ENCODE data around the gene ESRRG.
"Not testable (repeated sequence)": the region's sequence is repeated elsewhere in the genome, so short reads cannot be mapped to it uniquely, and the experiment has no call there.

ESRRG gene

DNA sequence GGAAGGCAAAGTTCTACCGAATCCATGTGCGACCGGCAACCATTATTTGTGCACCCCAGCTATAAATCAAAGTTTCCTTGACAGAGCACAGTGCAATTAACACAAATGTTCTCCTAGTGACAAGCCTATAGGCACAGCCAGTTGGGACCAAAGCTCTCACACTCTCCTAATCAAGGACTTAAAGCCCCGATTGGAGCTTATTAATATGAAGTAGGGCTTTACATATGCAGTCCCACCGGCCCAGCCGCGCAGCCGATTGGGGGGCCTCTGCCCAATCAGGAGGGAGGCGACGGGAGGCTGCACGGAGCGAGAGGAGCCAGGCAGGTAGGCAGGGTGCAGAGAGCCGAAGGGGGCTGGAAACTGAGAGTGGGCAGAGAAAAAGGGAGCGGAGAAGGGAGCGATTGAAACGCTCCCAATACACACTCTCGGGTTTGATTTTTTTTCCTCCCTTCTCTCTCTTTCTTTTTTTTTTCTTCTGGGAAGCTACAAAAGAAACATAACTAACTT lies at the start of gene ESRRG:
Gene ESRRG, minus strand, starts transcription at position 156 of the 507 bp plus-strand sequence. Its CDS starts 130 bp downstream, at position 26.
- DNase-seq = peak; percentile 58

DNA sequence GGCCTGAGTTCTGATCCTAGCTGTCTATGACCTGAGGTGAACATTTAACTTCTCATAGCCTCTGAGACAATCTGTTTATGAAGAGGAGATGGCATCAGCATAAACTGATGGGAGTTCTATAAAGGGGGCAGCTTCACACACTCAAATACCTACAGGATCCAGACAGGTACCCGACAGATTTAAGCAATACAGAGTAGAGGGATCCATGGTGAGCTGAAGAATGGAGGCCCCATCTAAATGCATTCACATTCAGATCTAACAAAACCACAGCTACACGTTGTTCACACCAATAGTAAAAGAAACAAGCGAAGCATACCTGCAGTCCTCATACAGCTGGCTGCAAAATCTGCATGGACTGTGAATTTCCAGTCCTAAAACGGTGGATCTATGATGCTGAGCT lies 48.7 kb upstream of the ESRRG start:
- DNase-seq = no peak

DNA sequence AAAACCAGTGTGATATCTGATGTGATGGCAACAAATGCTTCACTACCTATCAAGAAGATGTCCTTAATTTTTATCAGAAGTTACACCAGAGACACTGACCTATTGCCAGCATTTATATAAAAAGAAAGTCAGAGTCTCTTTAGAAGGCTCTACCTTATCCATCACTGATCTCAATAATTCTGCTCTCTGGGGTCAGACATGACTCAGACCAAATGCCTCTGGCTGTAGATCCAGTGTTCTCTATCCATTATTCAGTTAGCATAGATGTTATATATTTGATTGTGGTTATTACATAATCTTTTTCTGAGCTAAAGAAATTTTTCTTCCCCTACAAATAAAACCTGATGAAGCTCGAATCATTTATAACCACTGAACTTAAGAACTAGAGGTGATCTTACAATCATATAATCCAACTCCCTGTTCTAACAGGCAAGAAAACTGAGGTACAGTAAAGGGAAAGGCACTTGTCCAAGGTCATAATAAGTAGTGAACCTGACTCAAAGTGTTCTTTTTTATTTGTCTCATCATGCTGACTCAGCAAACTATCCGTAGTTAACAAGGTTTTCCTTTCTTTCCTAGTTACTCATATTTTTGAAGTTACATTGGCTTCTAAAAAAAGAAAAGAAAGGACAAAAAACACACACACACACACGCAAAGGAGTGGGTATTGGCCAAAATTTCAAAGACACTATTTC lies 43.6 kb upstream of the ESRRG start:
- DNase-seq = no peak

DNA sequence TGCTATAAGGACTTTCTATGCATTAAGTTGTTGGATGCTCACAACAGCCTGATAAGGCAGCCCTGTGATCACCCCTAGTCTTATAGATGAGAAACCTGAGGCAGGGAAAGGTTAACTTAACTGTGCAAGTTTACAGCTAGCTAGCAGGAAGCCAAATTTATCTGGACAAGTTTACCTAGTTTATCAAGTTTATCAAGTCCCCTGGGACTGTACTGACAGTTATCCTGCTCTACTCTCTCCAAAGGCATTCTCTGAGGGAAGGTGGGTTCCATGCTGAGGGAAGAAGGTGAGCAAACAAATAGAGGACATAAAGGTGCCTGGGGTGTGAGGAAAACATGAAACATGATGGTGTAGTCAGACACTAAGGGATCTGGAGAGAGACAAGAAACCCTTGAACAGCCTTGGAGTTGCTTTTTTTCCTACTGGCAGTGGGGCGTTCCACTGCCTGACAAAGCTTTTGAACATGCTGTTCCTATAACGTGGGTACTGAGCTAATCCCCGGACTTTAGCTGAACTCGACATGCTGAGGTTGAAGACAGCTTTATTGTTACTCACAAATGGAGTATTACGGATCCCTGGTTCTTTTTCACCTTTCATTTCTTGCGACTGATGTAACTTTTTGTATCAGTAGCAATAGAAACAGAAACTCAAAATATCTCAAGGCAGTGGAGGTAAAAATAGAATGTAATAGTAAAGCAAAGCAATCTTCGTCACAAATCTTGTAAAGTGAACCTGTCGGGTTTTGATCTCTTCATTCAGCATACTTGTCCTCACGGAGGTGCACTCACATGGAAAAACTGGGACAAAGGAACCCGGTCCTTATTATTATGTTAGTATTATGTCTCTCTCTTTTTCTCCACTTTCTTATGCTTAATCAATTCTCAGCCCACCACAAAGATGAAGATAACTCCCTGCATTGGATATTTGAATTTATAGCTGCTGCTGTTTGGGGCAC lies 42.4 kb upstream of the ESRRG start:
- DNase-seq = no peak

DNA sequence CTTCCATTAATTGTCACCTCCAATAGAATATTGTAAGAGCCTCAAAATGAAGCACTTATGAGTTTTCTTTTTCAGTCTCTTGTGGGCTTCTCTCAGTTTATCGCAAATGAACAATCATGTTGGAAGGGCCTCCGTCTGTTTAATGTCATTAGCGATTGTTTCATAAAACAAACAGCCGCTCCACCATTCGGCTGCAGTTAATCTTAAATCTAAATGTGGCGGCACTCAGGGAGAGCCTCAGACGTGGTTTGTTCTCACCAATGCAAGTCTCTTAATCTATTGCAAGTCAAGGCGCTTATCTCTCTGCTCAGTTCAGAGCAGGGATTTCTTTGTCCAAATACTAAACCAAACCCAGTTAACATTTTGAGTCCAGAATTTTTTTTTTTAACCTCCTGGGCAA lies 34.9 kb upstream of the ESRRG start:
- DNase-seq = no peak

DNA sequence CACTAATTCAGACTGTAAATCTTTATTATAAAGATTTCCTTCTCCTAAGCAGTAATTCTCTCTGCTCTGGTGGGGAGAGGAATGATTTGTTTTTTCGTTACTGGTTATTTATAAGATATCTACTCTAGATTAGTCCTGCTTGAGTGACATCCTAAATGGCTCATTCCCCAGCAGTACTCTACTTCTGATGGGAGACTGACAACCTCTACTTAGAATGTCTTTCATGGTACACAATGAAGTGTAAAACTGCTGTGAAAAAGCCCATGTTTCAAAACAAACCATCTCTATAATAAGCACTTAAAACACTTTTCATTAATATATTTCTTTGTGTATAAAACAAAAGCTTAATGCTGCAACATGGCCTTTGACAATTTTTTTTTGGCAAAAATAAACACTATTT lies 33.9 kb upstream of the ESRRG start:
- no peak for DNase-seq

DNA sequence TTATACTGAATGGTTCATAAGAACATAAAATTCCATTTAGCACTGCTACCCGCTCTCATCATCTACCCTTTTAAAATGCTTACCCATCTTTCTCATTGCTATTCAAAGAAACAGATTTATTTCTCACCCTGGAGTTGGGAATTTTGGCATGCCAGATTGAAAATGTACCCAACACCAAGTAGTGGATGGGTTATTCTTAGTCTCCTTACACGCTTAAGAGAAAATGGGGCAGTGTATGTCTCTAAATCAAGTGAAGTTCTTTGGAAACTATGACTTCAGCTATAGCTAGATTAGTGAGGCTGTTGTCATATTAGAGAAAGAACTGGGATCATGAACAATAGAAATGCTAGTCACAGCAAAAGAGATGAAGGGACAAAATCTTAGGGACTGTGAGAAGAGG lies 27.7 kb upstream of the ESRRG start:
- no peak for DNase-seq

DNA sequence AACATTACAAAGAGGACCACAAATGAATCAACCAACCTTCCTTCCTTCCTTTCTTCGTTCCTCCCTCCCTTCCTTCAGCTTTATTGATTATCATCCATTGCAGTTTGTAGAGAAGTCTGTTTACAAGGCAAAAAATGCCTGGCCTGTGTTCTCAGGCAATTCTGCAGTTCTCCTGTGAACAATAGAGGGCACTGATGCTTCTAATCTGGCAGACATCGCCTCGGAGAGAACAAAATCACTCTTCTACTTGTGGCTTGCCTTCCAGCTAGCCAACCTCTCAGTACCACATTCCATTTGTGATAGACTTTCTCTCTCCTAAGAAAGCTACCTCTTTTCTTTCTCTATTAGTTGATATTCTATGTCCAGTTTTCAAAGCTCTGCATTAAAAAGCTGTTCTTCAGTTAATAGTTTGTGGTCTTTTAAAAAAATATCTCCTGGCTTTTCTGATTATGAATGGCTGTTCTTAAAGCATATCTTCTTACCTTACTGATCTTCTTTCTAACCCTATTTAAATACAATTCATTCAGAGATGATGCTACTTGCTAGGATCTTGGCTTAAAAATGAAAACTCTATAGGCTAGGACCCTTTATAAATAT lies 26.9 kb upstream of the ESRRG start:
- DNase-seq = peak; percentile 26

DNA sequence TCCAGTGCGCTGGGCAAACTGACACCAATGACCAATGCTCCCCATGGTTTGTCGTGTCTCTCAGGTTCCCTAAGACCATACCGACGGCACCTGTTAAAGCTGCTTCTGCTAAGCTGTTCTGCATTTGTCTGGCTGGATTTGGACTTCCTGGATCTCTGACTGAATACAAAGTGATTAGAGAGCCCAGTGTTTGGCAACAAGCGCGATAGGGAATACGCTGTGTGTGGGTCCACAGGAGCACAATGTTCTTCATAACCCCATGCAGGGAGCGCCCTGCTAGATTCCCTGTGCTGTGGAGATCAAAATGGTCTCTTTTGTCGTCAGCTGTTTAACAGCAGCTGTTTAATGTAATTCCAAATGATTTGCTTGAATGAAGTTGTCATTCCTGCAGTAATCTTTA lies 26.0 kb upstream of the ESRRG start:
- DNase-seq = no peak

DNA sequence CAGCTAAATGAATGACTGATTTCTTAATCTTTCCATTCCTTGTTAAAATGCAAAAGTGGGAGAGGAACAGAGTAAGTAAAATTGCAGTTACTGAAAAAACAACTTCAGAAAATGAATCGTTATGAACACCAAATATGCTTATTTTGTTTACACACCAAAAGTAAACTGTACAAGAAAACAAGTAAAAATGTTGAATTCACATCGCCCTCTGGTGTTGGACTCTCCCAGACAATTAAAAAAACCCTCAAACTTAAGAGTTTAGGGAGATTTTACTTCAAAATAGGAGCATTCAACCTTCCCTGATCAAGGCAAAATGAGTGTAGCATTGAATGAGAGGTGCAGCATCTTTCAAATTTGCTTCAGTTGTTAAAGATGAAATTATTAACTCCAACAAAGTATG lies 19.4 kb upstream of the ESRRG start:
- no peak for DNase-seq

DNA sequence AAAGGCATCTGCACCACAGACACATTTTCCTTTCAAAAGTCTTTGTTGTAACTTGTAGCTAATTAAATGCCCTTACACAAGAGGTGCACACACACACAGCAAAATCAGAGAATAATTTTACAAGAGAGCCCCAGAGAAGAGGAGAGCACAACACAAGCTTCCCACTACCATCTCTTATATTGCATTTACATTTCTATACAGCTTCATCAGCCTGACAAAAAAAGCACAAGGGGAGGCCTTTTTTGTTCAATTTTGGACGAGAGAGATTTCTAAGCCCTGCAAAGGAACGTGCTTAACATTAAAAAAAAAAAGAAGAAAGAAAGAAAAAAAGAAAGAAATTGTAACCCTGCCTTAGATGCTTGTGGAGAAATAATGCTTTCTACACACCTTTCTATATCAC lies 17.1 kb upstream of the ESRRG start:
- no peak for DNase-seq

DNA sequence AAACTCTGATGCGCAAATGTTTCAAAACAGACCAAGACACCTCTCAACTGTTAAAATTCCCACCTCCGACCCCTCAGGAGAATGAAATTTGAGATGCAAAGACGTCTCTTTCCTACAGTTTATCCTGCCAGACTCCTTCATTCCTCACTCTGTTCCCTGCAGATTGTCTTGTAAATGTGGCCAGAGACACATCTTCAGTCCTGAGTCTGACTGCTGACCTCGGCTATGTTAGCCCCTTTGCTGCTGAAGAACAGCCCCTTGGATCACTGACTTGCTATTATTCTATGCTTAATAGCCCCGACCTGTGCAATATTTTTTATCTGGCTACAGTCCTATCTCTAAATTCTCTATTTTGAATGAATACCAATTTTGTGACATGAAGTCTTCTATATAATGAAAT lies 16.6 kb upstream of the ESRRG start:
- no peak for DNase-seq

DNA sequence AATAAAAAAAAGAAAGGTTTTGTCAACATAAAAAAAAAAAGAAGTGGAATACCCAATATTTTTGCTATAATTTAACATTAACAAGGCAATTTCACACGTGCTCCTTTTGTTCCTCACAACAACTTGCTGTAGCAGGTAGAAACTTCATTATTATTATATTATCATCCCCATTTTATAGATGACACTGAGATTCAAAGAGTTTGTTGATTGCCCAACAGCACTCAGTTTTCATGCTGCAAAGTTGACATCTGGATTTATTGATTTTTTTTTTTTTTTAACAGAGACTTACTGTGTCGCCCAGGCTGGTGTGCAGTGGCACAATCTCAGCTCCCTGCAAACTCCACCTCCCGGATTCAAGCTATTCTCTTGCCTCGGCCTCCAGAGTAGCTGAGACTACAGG lies 8.9 kb upstream of the ESRRG start:
- no peak for DNase-seq

DNA sequence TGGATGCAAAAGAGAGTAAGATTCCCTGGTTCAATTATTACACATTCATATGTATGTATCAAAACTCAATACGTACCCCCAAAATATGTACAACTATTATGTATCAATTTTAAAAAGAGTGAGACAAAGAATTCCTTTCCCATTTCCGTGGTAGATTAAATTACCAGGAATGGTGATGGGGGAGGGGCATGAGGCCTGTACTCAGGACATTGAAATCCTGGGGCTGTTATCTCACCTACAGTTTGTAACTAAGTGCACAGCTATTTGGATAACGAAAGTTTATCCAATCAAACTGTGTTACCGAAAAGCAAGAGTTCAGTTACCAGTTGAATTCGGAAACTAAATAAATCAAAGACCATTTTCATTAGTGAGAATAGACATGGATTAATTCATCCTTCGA lies 8.3 kb upstream of the ESRRG start:
- no peak for DNase-seq

DNA sequence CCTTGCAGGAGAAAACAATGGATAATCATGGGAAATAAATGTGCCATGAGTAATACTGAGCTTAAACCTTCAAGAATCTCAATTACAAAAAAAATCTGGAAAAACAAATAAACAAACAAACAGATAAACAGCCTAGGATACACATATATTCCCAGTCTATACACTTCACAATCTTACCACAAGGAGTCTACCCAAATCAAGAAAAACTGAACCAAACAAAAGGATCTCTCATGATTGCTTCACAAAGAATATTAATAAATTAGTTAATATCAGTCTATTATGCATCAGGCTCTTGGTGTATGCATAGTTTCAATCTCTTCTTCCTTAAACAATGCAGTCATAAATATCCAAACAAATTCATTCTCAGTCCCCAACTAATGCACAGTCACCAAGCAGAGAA lies 3.2 kb upstream of the ESRRG start:
- DNase-seq = no peak

DNA sequence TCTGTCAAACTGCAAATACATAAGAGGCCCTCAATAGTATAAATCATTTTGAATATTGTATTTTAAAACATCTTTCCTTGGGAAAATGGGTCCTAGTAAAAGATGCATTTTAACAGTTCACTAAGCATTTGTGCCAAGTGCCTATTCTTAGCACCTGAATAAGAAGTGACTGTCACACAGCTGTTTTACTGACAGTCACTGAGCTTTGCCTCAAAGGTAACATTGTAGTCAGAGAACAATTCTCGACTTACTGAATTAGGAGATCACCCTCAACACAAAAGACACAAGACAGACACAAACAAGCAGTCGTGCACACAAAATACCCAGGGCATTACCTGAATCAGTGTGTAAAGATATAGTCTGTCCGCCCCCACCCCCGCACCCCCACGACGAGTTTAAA lies 408 bp downstream of the ESRRG start:
- DNase-seq = peak; percentile 33

DNA sequence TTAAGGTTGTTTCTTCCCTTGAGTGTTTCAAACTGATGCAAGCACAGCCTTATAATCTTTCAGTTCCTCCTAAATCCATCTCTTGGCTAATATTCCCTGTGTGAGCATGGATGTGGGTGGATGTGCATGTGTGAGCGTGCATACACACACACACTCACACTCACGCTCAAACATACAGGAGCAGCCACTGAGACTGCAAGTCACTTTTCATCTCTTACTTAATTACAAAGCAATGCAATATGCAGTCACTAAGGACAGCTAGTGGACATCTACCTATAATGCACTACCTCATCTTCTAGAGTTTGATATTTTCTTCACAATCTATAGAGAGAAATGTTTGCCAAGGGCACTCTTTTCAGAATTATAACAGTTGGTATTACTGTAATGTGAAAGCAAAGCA lies 1.4 kb downstream of the ESRRG start:
- DNase-seq = no peak

DNA sequence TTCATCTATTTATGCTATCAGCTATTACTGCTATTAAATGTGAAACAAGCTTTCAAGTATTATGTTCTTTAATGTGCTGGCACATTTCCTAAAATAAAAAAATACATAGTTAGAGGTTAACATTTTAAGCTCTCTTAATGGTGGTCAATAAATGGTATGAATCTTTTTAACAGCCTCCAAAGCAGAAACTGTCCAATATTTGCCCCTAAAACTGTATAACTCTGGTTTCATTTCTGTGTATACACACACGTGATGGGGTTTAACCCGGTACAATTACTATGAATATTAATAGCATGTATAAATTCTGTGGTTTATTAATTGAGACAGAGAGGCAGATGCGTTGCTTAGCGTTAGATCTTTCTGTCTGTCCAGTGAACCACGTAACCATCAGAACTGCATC lies 2.2 kb downstream of the ESRRG start:
- no peak for DNase-seq

DNA sequence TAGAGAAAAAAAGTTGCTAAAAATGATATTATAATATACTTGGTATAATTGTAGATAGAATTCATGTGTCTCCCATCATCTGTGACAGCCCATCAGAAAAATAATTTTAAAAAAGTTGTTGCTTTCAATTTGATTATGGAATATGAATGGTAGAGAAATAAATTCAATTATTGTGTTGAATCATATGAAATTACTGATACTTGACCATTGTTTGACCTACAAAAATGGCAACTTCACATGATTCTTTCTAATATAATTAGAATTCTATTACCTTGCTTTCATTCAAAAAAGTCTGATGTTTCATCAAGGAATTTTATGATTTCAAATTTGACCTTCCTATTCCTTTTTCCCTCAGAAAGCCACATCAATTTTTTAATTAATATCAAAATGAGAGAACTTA lies 11.5 kb downstream of the ESRRG start:
- no peak for DNase-seq

DNA sequence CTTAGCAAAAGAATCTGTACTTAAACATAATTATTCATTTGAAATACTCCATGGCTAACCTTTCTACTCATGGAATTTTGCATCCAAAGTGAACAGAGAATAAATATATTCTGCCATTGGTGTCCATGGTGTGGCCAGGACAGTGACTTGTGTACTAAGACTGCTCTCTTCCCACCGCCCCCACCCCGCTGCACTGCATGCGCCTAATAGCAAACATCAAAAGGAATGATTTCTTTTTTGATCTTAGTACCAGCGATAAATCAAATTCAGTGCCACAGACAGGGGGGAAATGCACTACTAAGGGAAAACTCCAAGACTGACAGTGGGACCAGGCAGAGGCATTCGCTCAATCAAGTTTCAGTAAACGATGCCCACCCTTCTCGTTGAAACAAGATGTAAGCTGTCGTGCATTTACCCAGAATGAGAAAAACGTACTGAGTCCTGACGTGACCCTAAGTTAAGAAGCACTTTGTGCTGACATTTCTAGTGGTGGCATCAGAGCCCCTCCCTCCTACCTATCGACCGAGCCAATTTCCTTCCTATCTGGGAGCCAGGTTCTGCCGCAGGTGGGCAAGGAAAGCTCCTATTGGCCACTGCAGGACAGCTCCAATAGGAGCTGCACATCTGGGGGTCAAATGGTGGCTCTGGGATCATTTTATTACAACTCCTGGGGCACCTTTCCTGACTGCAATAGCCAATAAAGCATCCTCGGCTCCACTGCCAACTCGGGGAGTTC lies 12.5 kb downstream of the ESRRG start:
- DNase-seq = no peak

DNA sequence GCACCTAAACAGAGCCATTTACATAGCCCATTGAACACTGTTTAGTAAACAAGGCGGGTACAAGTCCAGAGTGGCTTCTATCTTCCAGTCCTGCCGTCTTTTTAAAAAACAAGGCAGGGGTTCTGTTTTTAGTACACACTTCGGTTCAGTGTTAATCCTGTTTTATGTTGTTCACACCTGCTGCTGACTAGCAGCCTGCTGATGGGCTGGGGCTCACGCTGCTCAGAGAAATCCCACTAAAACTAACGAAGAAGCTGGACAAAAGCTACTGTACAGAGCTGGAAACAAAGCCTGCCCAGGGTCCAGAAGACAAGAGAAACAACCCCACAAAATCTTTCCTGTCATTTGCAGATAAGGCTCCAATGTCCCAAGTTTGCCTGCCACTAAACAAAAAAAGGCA lies 13.2 kb downstream of the ESRRG start:
- DNase-seq = no peak

DNA sequence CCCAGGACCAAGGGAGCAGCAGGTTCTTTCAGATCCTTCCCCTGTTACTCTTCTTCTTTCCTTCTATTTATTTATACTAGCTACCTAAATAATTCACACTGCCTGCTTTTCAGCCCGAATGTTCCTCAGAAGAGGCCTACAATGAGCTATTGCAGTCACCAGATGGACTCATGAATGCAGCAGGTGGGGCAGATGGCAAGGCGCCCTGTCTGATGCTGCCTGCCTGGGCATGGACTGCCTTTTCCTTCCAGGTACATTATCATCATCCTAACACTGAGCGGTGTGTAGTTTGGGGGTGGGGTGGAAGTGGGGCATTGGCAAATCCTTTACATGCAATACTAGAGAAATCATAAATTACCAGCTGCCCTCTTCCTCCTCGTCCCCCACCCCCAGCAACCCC lies 17.6 kb downstream of the ESRRG start:
- DNase-seq = peak; percentile 7

DNA sequence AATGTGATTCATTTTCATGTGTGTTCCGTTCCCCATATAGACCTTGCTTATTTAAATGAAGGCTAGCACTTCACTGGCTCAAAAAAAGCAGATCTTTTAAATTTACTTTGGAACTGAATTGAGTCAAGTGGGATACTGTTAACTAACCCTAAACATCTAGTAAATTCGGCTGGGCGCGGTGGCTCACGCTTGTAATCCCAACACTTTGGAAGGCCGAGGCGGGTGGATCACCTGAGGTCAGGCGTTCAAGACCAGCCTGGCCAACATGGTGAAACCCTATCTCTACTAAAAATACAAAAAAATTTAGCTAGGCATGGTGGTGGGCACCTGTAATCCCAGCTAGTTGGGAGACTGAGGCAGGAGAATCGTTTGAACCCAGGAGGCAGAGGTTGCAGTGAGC lies 19.2 kb downstream of the ESRRG start:
- DNase-seq = not testable (repeated sequence)
